Measurements from ENCODE around the gene IRGC.

The IRGC gene

DNA sequence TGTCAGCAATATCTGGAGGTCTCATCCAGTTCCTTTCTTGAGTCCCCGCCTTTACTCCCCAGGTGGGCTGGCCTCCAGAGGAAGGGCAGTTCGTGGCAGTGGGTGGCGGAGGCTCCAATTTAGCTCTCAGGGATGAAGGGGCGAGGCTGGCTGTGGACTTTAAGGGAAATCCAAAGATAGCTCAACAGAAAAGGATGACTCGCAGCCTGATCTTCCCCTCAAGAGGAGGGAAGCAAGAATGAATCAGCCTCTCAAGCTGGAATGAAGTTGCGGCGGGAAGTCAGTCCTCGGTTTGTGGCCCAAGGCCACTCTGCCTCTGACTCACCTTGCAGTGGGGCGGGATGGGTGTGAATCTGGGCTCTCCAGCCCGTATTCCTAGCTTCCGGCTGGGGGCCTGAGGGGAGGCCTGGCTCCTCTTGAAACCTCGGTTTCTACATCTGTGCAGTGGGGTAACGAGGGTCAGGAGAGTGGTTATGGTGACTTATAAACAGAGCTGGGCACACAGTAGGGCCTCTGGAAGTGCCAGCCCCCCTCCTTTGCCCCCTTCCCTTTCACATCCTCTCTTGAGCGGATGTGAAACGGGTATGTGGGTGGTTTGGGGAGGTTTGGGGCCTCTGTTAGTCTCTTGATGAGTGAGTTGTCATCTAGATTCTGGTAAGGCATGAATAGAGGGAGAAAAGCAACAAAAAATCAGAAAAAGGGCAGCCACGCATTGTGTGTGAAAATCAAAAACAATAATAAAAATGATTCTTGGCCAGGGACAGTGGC, 49.4 kb downstream of the IRGC start:
- TF ChIP-seq, protein P1, sequence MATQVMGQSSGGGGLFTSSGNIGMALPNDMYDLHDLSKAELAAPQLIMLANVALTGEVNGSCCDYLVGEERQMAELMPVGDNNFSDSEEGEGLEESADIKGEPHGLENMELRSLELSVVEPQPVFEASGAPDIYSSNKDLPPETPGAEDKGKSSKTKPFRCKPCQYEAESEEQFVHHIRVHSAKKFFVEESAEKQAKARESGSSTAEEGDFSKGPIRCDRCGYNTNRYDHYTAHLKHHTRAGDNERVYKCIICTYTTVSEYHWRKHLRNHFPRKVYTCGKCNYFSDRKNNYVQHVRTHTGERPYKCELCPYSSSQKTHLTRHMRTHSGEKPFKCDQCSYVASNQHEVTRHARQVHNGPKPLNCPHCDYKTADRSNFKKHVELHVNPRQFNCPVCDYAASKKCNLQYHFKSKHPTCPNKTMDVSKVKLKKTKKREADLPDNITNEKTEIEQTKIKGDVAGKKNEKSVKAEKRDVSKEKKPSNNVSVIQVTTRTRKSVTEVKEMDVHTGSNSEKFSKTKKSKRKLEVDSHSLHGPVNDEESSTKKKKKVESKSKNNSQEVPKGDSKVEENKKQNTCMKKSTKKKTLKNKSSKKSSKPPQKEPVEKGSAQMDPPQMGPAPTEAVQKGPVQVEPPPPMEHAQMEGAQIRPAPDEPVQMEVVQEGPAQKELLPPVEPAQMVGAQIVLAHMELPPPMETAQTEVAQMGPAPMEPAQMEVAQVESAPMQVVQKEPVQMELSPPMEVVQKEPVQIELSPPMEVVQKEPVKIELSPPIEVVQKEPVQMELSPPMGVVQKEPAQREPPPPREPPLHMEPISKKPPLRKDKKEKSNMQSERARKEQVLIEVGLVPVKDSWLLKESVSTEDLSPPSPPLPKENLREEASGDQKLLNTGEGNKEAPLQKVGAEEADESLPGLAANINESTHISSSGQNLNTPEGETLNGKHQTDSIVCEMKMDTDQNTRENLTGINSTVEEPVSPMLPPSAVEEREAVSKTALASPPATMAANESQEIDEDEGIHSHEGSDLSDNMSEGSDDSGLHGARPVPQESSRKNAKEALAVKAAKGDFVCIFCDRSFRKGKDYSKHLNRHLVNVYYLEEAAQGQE (IDR thresholded peaks at IDR 0.05; ENCODE audit: insufficient read depth in 1 of 2, low read depth in 2 of 2, low read length in 2 of 2) = no peak
- TF ChIP-seq POLR2AphosphoS5 (IDR thresholded peaks at IDR 0.05; ENCODE audit: low read depth, low read length) = no peak
- no peak for TF ChIP-seq FOXP2 (optimal IDR thresholded peaks at IDR 0.05; ENCODE audit: borderline replicate concordance, extremely low read depth, extremely low read length, insufficient read depth)
- no peak for TF ChIP-seq TAF1 (IDR thresholded peaks at IDR 0.05; ENCODE audit: borderline replicate concordance, insufficient read depth, low read length)
- TF ChIP-seq SIN3A (IDR thresholded peaks at IDR 0.05; ENCODE audit: borderline replicate concordance, insufficient read depth, low read length) = no peak; the same call in 1 of the 2 replicates

DNA sequence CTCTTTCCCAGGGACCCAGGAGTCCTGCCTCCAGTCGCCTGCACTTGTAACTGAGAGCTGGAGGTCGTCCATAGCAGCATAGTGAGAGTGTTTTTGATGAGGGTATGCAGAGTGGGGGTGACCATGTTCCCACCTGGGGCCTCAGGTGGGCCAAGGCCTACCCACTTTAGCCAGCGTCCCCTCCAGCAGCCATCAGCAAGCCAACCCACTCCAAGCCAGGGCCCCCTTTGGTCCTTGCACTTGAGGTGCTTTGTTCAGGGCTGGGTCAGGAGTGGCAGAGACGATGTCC, 50.8 kb downstream of the IRGC start:
- TF ChIP-seq FOXP2 (optimal IDR thresholded peaks at IDR 0.05; ENCODE audit: borderline replicate concordance, extremely low read depth, extremely low read length, insufficient read depth) = no peak
- no peak for TF ChIP-seq SIN3A (IDR thresholded peaks at IDR 0.05; ENCODE audit: borderline replicate concordance, insufficient read depth, low read length)
- TF ChIP-seq POLR2AphosphoS5 (IDR thresholded peaks at IDR 0.05; ENCODE audit: low read depth, low read length) = no peak
- TF ChIP-seq, protein P1 (IDR thresholded peaks at IDR 0.05; ENCODE audit: insufficient read depth in 1 of 2, low read depth in 2 of 2, low read length in 2 of 2) = no peak
- TF ChIP-seq TAF1 (IDR thresholded peaks at IDR 0.05; ENCODE audit: borderline replicate concordance, insufficient read depth, low read length) = no peak

DNA sequence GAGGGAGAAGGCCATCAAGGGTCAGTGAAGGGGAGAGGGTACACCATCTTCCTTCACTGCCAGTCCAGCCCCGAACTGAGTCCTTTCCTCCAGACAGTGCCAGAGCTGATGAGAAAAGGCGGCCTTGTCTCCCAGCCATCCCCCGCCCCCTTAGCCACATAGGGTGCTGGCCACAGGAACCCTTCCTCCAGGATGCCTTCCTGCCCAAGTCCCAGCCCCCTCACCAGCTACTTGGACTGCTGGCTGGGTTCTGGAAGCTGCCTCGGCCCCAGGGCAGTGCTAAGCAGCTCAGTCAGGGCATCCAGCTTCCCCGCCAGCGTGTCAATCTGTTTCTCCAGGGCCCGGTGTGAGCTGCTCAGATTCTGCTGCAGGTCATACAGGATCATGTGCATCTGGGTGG, 51.4 kb downstream of the IRGC start:
- TF ChIP-seq SIN3A (IDR thresholded peaks at IDR 0.05; ENCODE audit: borderline replicate concordance, insufficient read depth, low read length) = no peak
- TF ChIP-seq FOXP2 (optimal IDR thresholded peaks at IDR 0.05; ENCODE audit: borderline replicate concordance, extremely low read depth, extremely low read length, insufficient read depth) = no peak
- TF ChIP-seq POLR2AphosphoS5 (IDR thresholded peaks at IDR 0.05; ENCODE audit: low read depth, low read length) = no peak
- TF ChIP-seq TAF1 (IDR thresholded peaks at IDR 0.05; ENCODE audit: borderline replicate concordance, insufficient read depth, low read length) = no peak
- TF ChIP-seq, protein P1 (IDR thresholded peaks at IDR 0.05; ENCODE audit: insufficient read depth in 1 of 2, low read depth in 2 of 2, low read length in 2 of 2) = no peak

DNA sequence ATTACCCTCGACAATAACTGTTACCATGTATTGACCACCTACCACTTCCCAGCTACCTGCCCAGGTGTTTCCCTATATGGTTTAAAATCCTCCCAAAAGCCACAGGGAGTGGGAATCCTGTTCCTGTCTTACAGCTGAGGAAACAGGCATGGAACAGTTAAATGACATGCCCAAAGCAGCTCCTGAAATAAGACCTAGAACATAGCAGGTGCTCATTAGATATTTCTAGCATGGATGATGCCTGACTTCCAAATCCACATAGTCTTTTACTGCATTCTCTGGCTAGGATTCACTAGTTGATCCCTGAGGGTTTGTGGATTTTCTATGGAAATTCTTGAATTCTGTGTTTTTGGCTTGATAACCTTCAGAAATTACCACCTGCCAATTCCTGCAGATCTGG, 51.9 kb downstream of the IRGC start:
- TF ChIP-seq SIN3A (IDR thresholded peaks at IDR 0.05; ENCODE audit: borderline replicate concordance, insufficient read depth, low read length) (no peak), FOXP2 (optimal IDR thresholded peaks at IDR 0.05; ENCODE audit: borderline replicate concordance, extremely low read depth, extremely low read length, insufficient read depth) (no peak), TAF1 (IDR thresholded peaks at IDR 0.05; ENCODE audit: borderline replicate concordance, insufficient read depth, low read length) (no peak), POLR2AphosphoS5 (IDR thresholded peaks at IDR 0.05; ENCODE audit: low read depth, low read length) (no peak)
- TF ChIP-seq, protein P1 (IDR thresholded peaks at IDR 0.05; ENCODE audit: insufficient read depth in 1 of 2, low read depth in 2 of 2, low read length in 2 of 2) = no peak
